HCT116 (cell line): ENCODE data around the gene HMGB4. TPM values are rescaled to one million over a fixed set of nuclear protein-coding genes. Genes with fewer than 3 reads are reported as not detected.

Experiments
- ATAC-seq: fragments of 200-7000 bp; cut with Tn5 transposase; 2 replicates; pipeline ENCODE4 v1.9.1; 2020; ENCODE audit warnings: mild to moderate bottlenecking, moderate library complexity
- BruUV-seq: library from RNA; stranded (reverse); fragments of 400-500 nt; replicated peaks from 2 replicates; lab custom pipeline; 2021; lab: Mats Ljungman, UMichigan
- CTCF ChIA-PET: fragments of 300-600 bp; sonication (Branson Sonifier 250); formaldehyde crosslinking; loops from one replicate; lab custom pipeline; 2021; ENCODE audit warnings: antibody characterized with exemption; lab: Charles Lee
- POLR2A ChIA-PET: fragments of 300-600, 350-600 bp; sonication (Branson Sonifier 250); formaldehyde crosslinking; loops from one replicate; lab custom pipeline; 2021; ENCODE audit warnings: antibody characterized with exemption; lab: Charles Lee
- RAD21 ChIA-PET, 2 experiments: fragments of 300-600 bp; sonication (Branson Sonifier 250); formaldehyde crosslinking; loops; one replicate each; lab custom pipeline; 2023; ENCODE audit warnings: low total read pairs in 2 of 2; ENCODE audit not compliant: uncharacterized antibody in 2 of 2, unreplicated experiment in 2 of 2, low non-redundant PET in 1 of 2; lab: Charles Lee
- DNase-seq: peaks from one replicate; pipeline ENCODE4 v3.0.0-alpha.2; 2010; ENCODE audit warnings: low read depth, low spot score
- H2AFZ ChIP-seq: fragments of 200-600 bp; shearing (Covaris generic), sonication (generic); 2 replicates; pipeline ENCODE4 v1.6.1; 2017; ENCODE audit warnings: low read depth, mixed run types, mixed read lengths, antibody characterized with exemption, low read length; ENCODE audit not compliant: poor library complexity, severe bottlenecking
- H3K27ac ChIP-seq: 2 replicates; pipeline ENCODE4 v1.5.1; 2012; ENCODE audit warnings: low read depth, low read length
- H3K27me3 ChIP-seq: fragments of 200-600 bp; sonication (generic); 2 replicates; pipeline ENCODE4 v1.6.1; 2016; ENCODE audit warnings: mixed run types, low read length, mixed read lengths; ENCODE audit not compliant: insufficient read depth
- H3K36me3 ChIP-seq, 2 experiments: fragments of 200-500 bp in 1 of 2; fragments of 200-600 bp in 1 of 2; sonication (Bioruptor generic) in 1 of 2; sonication (generic) in 1 of 2; 2 replicates each; pipeline versions ENCODE4 v1.5.1 to v1.6.1; 2014 to 2016; ENCODE audit warnings: low read length in 2 of 2, inconsistent platforms in 1 of 2, mixed read lengths in 1 of 2, mixed run types in 1 of 2; ENCODE audit not compliant: insufficient read depth in 2 of 2, control insufficient read depth in 1 of 2
- H3K4me1 ChIP-seq, 2 experiments: fragments of 200-600 bp in 1 of 2; sonication (generic) in 1 of 2; 2 replicates each; pipeline versions ENCODE4 v1.5.1 to v1.6.1; 2012 to 2017; ENCODE audit warnings: low read length in 2 of 2, inconsistent platforms in 1 of 2, mild to moderate bottlenecking in 1 of 2, mixed read lengths in 1 of 2, mixed run types in 1 of 2, moderate library complexity in 1 of 2; ENCODE audit not compliant: insufficient read depth in 2 of 2, control insufficient read depth in 1 of 2
- H3K4me2 ChIP-seq: fragments of 200-600 bp; sonication (generic); 2 replicates; pipeline ENCODE4 v1.6.1; 2017; ENCODE audit warnings: mixed run types, low read length, mixed read lengths
- H3K4me3 ChIP-seq, 2 experiments: fragments of 200-600 bp in 1 of 2; sonication (generic) in 1 of 2; replicated peaks in 1 of 2; 2 replicates each; pipeline ENCODE4 v1.5.1; 2011 to 2016; ENCODE audit warnings: low read length in 2 of 2, control low read depth in 1 of 2, low read depth in 1 of 2, mild to moderate bottlenecking in 1 of 2, mixed read lengths in 1 of 2, mixed run types in 1 of 2
- H3K79me2 ChIP-seq: fragments of 200-600 bp; sonication (generic); 2 replicates; pipeline ENCODE4 v1.6.1; 2017; ENCODE audit warnings: mild to moderate bottlenecking, mixed run types, low read length, moderate library complexity, mixed read lengths; ENCODE audit not compliant: insufficient read depth
- H3K9ac ChIP-seq: fragments of 200-600 bp; sonication (generic); 2 replicates; pipeline ENCODE4 v1.6.1; 2016; ENCODE audit warnings: low read length, mixed read lengths
- H3K9me2 ChIP-seq: fragments of 200-600 bp; sonication (generic), shearing (Covaris generic); 2 replicates; pipeline ENCODE4 v1.6.1; 2017; ENCODE audit warnings: mixed run types, mild to moderate bottlenecking, moderate library complexity; ENCODE audit not compliant: insufficient read depth
- H3K9me3 ChIP-seq, 2 experiments: fragments of 200-500 bp in 1 of 2; fragments of 200-600 bp in 1 of 2; sonication (Bioruptor generic) in 1 of 2; sonication (generic) in 1 of 2; 2 replicates each; pipeline ENCODE4 v1.6.1; 2014 to 2017; ENCODE audit warnings: low read length in 2 of 2, mixed read lengths in 2 of 2, inconsistent platforms in 1 of 2, low read depth in 1 of 2, mild to moderate bottlenecking in 1 of 2, mixed run types in 1 of 2, moderate library complexity in 1 of 2; ENCODE audit not compliant: control insufficient read depth in 1 of 2, insufficient read depth in 1 of 2
- H4K20me1 ChIP-seq: fragments of 200-600 bp; sonication (generic), shearing (Covaris generic); 2 replicates; pipeline ENCODE4 v1.6.1; 2017; ENCODE audit warnings: mixed run types, mild to moderate bottlenecking, moderate library complexity; ENCODE audit not compliant: insufficient read depth
- CBX3 ChIP-seq: IDR thresholded peaks from 2 replicates; pipeline ENCODE4 v1.6.1; 2012; ENCODE audit warnings: low read depth
- EGR1 ChIP-seq: IDR thresholded peaks from 2 replicates; pipeline ENCODE4 v1.6.1; 2012; ENCODE audit warnings: low read depth
- ELF1 ChIP-seq: IDR thresholded peaks from 2 replicates; pipeline ENCODE4 v1.6.1; 2012; ENCODE audit warnings: low read depth, borderline replicate concordance
- EZH2 ChIP-seq: fragments of 200-600 bp; sonication (generic); IDR thresholded peaks from 2 replicates; pipeline ENCODE4 v1.6.1; 2017; ENCODE audit warnings: antibody characterized with exemption, mixed run types
- EZH2phosphoT487 ChIP-seq: fragments of 200-600 bp; IDR thresholded peaks from 2 replicates; pipeline ENCODE4 v1.6.1; 2018; ENCODE audit warnings: antibody characterized with exemption, borderline replicate concordance
- JUND ChIP-seq: IDR thresholded peaks from 2 replicates; pipeline ENCODE4 v1.6.1; 2012
- POLR2A ChIP-seq: IDR thresholded peaks from 2 replicates; pipeline ENCODE4 v1.7.0; 2011; ENCODE audit warnings: borderline replicate concordance; ENCODE audit not compliant: insufficient read depth, insufficient read length; ENCODE audit errors: extremely low read depth
- POLR2AphosphoS5 ChIP-seq: IDR thresholded peaks from 2 replicates; pipeline ENCODE4 v1.6.1; 2011; ENCODE audit warnings: mild to moderate bottlenecking, low read depth, low read length, moderate library complexity
- RAD21 ChIP-seq: IDR thresholded peaks from 2 replicates; pipeline ENCODE4 v1.6.1; 2012; ENCODE audit warnings: low read depth, mild to moderate bottlenecking
- SIN3A ChIP-seq: IDR thresholded peaks from 2 replicates; pipeline ENCODE4 v1.6.1; 2012; ENCODE audit warnings: low read depth
- SRF ChIP-seq: IDR thresholded peaks from 2 replicates; pipeline ENCODE4 v1.6.1; 2012; ENCODE audit warnings: low read depth
- TCF7L2 ChIP-seq: IDR thresholded peaks from 2 replicates; pipeline ENCODE4 v1.7.0; 2011; ENCODE audit warnings: borderline replicate concordance, inconsistent platforms; ENCODE audit not compliant: insufficient read depth, insufficient read length; ENCODE audit errors: extremely low read depth
- YY1 ChIP-seq: IDR thresholded peaks from 2 replicates; pipeline ENCODE4 v1.6.1; 2011; ENCODE audit warnings: low read length, low read depth, moderate library complexity, mild to moderate bottlenecking; ENCODE audit not compliant: insufficient replicate concordance; ENCODE audit errors: extremely low read depth
- ZBTB33 ChIP-seq: IDR thresholded peaks from 2 replicates; pipeline ENCODE4 v1.6.1; 2011; ENCODE audit warnings: mild to moderate bottlenecking, low read length, moderate library complexity; ENCODE audit not compliant: insufficient replicate concordance; ENCODE audit errors: extremely low read depth
- intact Hi-C: fragments of 100-400 bp; cut with micrococcal nuclease; formaldehyde crosslinking; loops from 2 replicates; pipeline ENCODE4 v1.10.0; 2022
- total RNA-seq: library from RNA; stranded (reverse); gene quantifications from one replicate; pipeline ENCODE4 v1.2.1, GENCODE V29; 2021; ENCODE audit not compliant: unreplicated experiment
- TF ChIP-seq, protein P1 (sequence below): IDR thresholded peaks from 2 replicates; pipeline ENCODE4 v1.6.1; 2012; ENCODE audit warnings: low read depth

Gene HMGB4
- total RNA-seq, 1 experiment from 2014 or later: not detected

- Histone ChIP-seq H3K4me1 (no peaks in the 10 kb centered on the region), H3K4me3 (no peak overlapping the region), H3K9me2 (no peaks in the 10 kb centered on the region)
- POLR2A ChIA-PET: no interaction called here
- no TSS peak for BruUV-seq
- no peak for ATAC-seq
- no peak for TF ChIP-seq SRF
- no peak for TF ChIP-seq POLR2AphosphoS5
- TF ChIP-seq ZBTB33: no peak
- TF ChIP-seq EZH2phosphoT487: no peak
- TF ChIP-seq YY1: no peak
- no peak for TF ChIP-seq ELF1
- no peak for TF ChIP-seq CBX3
- no peak for TF ChIP-seq SIN3A
- TF ChIP-seq TCF7L2: no peak
- no peak for TF ChIP-seq EZH2
- no peak for TF ChIP-seq JUND
- no peak for TF ChIP-seq POLR2A
- no peak for TF ChIP-seq RAD21
- TF ChIP-seq, protein P1, sequence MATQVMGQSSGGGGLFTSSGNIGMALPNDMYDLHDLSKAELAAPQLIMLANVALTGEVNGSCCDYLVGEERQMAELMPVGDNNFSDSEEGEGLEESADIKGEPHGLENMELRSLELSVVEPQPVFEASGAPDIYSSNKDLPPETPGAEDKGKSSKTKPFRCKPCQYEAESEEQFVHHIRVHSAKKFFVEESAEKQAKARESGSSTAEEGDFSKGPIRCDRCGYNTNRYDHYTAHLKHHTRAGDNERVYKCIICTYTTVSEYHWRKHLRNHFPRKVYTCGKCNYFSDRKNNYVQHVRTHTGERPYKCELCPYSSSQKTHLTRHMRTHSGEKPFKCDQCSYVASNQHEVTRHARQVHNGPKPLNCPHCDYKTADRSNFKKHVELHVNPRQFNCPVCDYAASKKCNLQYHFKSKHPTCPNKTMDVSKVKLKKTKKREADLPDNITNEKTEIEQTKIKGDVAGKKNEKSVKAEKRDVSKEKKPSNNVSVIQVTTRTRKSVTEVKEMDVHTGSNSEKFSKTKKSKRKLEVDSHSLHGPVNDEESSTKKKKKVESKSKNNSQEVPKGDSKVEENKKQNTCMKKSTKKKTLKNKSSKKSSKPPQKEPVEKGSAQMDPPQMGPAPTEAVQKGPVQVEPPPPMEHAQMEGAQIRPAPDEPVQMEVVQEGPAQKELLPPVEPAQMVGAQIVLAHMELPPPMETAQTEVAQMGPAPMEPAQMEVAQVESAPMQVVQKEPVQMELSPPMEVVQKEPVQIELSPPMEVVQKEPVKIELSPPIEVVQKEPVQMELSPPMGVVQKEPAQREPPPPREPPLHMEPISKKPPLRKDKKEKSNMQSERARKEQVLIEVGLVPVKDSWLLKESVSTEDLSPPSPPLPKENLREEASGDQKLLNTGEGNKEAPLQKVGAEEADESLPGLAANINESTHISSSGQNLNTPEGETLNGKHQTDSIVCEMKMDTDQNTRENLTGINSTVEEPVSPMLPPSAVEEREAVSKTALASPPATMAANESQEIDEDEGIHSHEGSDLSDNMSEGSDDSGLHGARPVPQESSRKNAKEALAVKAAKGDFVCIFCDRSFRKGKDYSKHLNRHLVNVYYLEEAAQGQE: no peak
- no peak for TF ChIP-seq EGR1
- TF ChIP-seq, all 23 proteins: peak for 0
- RAD21 ChIA-PET: no interaction called here
- CTCF ChIA-PET: no interaction called here
- Histone ChIP-seq H3K9me3 (no peaks in the 10 kb centered on the region), H2AFZ (no peak overlapping the region), H3K27ac (no peak overlapping the region), H3K27me3 (peaks cover 29% of the 10 kb centered on the region), H3K36me3 (no peaks in the 10 kb centered on the region), H3K4me2 (no peak overlapping the region), H3K79me2 (no peaks in the 10 kb centered on the region), H4K20me1 (no peaks in the 10 kb centered on the region), H3K9ac (no peak overlapping the region)
- intact Hi-C loops: no loop called here
- no peak for DNase-seq
Observed at GRCh38 chr1:33864460-33865389, 846 bp downstream of the HMGB4 start.
